Putamen (tissue), 1 donor: ENCODE data around the gene APOL4.
"Not testable (repeated sequence)": the region's sequence is repeated elsewhere in the genome, so short reads cannot be mapped to it uniquely, and the experiment has no call there.

Experiments used
- DNase-seq: peaks from one replicate; pipeline ENCODE4 v3.0.0-alpha.2; 2016; ENCODE audit warnings: low spot score

APOL4 gene

DNA sequence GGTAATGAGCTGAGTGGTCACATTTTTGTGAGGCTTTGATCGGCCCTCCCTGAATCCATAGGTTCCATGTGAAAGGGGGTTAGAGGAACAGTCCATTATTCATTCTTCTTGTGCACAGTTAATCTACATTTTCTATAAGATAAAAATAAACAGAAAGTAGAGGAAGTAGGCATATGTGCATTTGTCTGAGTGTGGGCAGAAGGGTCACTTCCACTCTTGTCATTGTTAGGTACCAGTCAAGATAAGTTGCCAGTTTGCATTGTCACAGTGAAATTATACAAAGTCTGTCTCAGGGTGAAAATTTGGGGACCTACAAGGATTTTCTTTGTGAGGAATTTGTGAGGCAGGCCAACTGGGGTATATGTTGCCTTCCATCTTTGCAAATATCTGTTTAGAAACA is 4.6 kb upstream of the APOL4 start:
- DNase-seq: no peak

DNA sequence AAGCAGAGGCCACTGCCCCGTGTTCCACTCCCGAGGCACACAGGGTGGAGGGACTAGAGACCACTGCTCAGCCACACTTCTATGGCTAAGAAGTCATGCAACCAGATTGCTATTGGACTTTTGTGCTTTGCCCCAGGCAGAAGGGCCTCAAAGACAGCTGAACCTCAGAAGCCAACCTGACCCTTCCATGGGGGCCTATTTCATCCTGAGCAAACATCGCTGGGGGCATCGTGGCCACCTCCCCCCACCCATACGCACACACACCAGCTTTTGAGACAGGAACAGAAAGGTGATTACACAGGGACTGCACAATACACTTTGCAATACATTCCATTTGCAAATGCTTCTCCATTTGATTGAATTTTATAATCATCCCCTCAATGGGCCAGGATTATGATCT is 4.0 kb upstream of the APOL4 start:
- not testable (repeated sequence) for DNase-seq

DNA sequence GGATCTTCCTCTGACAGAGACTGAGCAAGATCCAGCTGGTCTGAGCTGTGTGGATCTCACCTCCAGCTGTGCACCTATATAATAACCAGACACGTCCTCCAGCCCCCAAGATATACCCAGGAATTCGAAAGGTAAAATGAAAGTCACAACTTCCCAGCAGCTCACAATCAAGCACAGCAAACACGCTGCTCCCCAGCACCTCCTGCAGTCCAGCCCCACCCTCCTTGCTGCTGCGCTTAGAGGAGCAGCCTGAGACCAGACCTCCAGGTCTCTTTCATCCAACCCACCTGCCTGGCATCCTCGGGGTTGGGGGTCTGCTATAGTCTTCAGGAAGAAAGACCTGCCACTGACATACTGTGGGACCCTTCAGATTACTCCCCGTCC is 3.0 kb upstream of the APOL4 start:
- no peak for DNase-seq

DNA sequence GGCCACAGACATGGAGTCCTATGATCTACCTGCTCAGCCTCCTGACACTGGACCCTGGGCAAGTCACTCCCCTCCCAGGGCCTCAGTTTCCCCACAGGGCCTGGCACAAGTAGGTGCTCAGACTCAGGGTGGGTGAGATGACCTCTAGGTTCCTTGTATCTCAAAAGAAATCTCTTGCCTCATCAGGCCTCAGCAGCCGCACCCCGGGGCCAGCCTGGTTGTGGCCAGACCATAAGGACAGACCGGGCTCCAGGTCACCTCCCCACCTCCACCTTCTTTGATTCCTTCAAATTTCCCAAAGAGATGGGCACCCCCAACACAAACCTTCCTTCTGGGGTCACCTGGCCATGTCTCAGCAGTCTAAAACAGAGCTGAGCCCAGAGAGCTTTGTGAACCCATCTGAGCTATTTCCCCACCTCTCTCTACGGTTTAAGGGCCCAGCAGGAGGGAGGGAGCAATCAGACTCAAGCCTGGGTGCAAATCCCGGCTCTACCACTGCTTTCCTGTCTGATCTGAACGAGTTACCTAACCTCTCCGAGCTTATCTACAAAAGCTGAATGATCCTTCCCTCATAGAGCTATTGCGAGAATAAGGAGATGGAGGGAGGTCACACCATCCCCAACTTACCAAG is 2.5 kb upstream of the APOL4 start:
- DNase-seq: no peak

DNA sequence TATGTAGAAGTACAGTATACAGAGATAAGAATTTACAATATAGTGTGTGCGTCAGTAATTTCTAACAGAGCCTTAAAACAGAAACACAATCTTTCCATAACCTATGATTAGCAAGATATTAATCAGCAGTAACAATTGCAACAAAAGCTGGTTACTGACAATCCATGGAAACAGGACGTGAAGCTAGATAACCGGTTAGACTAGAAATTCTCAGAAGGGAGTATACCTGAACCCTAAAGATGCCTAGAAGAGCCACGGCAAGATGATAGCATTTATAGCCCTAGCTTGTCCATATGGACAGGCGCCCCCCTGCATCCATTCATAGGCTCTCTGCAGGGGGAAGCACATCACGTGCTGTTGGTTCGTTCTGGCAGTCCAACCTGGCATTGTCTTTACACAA is 1.8 kb upstream of the APOL4 start:
- not testable (repeated sequence) for DNase-seq

DNA sequence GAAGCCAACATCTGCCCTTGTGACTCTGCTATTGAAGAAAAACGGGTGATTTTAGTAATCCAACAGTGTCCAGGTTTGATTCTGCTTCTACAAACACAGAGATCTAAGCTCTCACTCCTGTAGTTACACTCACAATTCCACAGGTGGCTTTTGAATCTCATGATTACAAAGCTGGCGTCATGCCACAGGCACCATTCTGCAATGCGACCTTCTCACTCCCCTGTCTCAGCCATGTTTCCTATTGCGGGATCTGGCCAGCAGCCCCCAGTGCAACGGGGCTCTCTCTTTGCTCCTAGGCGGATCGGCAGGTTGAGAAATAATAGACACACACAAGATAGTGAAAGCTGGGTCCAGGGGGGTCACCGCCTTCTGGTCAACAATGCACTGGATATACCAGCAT is 1.3 kb upstream of the APOL4 start:
- not testable (repeated sequence) for DNase-seq

DNA sequence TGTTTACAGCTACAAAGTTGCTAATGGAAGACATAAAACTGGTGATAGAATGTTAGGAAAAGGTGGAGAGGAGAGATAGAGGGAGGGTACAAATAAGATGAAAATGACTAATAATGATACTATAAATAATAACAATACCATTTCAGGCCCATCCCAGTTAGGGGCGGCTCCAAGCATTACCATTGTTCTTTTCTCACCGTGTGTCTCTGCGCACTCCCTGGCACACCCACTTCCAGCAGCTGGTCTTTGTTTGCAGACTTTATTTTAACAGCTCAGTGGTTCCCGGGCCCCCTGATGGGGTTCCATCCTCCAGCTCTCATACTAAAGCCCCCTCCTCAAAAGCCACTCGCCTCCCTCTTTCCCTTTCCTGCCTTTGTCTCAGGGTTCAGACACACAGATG is 584 bp downstream of the APOL4 start:
- not testable (repeated sequence) for DNase-seq

DNA sequence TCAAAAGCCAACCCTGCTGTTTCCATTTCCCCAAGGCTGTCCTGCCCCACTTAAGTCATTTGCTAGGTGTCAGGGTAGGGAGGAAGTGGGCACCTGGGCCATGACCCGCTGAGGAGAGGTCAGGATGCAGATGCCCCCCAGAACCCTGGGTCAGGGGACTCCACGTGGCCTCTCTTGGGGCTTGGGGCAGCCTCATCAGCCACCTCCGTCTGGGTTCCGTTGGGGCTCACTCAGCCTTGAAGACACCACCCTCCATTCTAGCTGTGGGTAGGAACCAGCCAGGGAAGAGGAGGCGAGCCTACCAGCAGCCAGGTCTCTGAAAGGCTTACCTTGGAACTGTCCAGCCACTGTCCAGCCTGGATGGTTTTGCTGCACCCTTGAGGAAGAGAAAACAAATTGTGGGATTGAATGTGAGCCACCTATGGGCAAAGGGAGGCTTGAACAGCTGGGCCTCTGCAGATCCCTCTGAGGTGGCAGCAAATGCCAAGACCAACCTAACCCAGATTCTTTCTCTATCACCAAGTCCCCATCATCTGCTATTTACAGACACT is 2.5 kb downstream of the APOL4 start:
- no peak for DNase-seq

DNA sequence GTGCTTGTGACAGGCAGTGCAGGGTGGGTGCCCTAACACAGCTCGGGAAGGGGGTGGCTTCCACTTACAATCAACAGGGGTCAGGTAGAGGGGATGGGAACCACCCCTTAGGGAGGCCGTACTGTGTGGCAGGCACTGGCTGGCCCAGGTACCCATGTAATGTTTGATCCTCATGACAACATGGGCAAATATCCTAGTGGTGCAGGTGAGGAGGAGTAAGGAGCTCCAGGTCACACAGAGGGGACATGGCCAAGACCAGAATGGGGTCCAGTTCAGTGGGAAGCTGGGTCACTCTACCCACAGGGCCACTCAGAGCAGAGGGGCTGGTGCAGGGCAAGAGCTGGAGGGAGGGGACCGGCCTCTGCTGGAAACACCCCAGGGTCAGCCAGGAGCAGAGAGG is 3.1 kb downstream of the APOL4 start:
- no peak for DNase-seq

DNA sequence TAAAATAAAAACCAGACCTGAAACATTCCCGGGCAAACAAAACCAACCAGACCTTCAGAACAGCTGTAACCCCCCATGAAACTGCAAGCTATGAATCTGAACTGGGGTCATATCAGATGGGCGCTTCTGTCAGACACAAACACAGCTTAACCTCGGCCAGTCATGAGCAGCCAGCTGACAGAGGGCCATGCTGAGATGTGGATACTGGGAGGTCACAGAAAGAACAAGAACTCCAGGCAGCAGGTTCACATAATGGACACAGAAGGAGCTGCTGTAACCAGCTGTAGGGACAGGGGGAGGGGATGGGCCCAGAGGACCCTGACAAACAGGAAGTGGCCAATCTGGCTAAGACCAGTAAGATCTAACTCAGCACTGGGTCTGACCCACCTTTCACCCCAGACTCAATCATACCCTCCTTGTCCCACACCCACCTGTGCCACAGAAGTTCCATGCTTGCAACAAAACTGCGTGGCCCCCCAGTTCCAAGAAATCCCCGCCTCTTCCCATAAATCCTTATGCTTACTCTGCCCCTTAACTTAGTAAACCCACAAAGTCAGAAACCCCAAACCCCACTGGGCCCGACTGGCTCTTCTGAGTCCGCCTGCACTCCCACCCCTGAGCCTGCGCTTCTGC is 4.0 kb downstream of the APOL4 start:
- no peak for DNase-seq

DNA sequence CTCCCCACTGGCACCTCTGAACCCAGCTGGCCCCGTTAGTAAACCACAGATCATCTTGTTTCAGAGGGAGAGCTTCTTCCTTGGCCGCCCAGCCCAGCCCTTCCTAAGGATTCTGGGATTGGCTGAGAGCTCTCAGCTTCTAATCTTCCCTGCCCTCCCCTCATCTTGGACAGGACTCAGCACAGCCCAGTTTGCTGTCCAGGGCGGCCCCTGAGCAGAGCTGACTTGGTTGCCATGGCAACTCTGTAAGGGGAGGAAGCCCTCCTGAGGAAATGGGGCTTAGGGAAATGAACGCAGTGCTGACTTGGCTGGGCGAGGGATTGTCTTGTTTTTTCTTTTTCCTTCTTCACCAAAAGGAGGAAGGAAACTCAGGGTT is 4.6 kb downstream of the APOL4 start:
- no peak for DNase-seq

DNA sequence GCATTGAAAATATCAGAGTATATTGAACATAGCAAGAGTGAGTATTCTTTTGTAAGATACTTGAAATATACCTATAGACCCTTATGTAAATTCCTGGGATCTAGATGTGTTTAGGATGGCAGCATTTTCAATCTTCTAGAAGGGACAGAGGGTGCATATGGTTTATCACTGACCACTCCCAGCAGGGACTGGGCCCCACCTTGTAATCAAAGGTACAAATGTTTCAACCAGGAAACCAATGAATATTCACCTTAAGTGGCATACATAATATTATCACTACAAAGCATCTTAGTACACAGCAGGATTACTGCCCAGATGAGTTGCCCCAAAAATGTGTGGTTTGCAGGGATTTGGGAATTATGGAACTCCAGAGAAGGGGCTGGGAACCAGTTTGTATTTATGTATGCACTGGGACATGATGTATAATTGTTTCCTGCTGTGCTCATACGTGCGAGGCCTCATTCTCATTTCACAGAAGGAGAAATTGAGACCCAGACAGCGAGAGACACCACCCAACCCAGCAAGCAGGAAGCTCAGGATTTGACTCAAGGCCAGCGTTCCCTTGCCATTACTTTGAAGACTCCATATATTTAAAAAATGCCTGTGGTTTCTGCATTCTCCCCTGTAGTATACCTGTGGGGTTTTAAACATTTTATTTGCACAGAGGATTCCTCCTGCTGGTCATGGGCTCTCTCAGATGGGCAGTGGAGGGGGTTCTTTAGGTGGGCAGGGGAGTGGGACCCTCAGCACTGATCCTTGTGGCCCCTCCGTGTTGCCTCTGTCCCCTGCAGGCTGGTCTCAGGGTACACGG is 5.2 kb downstream of the APOL4 start:
- no peak for DNase-seq

DNA sequence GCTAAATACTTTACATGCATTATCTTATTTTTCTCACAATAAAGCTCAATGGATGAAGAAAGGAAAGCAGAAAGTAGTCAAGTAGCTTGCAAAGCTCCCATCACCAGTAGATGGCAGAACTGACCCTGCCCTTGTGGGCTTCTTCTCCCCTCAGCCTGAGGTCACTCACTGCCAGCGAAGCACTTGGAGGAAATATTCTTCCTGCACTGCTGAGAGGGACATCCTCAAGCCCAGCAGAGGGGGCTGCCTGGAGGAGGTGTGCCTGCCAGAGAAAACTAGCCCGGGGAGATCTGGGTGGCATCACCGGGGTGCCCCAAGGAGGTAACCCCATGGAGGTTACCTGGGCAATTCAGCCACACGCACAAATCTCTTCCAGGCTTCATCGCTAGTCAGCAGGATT is 6.6 kb downstream of the APOL4 start:
- peak; percentile 60 for DNase-seq

DNA sequence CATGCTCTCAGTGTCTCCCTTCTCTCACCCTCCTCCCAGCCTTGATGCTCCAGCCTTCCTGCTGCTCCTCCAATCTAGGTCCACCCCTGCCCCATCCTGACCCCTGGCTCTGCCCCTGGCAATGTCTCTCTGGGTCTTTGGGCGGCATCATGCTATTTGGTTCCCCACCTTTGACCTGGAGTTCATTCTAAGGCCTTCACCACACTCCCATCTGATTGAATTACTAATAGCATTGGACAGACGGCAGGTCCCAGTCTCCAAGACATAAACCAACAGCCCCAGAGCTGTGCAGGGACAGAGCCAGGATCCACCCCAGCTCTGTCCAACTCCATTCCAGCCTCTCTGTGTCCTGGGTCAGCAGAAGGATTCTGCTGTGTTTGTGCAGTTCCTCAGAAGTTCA is 7.2 kb downstream of the APOL4 start:
- no peak for DNase-seq

DNA sequence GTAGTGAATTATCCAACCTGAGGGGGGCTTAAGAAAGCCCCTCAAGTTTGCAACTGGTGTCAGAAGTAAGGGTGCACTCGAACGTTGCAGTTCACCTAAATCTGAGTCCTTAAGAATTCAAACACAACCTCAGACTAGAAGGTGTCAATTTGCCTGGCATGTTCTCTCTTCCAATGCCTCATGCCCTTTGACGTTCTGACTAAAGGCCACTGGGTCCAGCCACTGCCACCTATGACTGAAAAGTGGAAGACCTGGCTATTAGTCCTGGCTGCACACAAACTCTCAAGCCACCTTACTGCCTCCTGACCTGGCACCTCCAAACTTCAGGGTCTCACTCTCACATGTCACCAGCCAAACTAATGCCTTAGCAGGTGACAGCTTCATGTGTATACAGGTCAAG is 8.0 kb downstream of the APOL4 start:
- no peak for DNase-seq

DNA sequence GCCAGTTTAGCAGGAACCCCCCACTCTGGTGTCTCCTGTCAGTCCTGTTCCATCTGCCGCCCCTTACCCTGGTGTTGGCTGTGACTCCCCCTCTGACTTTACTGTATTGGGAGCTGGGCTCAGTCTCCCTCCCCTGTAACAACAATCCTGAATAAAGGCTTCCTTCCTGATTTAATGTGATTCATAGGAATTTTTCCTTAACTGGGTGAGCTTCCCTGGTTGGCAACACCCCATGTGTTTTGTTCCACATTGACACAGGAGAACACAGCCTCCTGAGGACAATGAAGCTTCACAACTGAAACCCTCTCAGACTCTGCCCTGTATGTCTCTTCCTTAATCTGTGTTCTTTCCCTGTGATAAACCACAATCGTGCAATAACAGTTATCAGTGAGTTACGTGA is 8.4 kb downstream of the APOL4 start:
- DNase-seq: no peak

DNA sequence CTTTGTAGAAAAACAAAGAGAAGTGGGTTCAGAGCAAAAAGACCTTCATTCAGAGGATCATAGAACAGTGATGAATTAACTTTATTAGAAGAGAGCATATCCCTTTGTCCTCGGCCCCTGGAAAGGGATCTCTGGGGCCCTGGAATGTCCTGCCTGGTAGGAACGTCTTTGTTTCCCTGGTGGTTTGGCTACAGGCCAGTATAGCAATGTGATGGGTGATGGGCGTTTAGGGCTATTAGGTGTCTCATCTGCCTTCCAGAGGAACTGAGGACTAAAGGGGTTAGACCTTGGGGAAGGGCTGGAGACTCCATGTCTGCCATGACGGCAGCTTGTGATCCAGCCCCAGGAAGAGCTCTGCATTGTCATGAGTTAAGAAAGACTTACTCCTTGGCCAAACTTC is 9.1 kb downstream of the APOL4 start:
- no peak for DNase-seq

DNA sequence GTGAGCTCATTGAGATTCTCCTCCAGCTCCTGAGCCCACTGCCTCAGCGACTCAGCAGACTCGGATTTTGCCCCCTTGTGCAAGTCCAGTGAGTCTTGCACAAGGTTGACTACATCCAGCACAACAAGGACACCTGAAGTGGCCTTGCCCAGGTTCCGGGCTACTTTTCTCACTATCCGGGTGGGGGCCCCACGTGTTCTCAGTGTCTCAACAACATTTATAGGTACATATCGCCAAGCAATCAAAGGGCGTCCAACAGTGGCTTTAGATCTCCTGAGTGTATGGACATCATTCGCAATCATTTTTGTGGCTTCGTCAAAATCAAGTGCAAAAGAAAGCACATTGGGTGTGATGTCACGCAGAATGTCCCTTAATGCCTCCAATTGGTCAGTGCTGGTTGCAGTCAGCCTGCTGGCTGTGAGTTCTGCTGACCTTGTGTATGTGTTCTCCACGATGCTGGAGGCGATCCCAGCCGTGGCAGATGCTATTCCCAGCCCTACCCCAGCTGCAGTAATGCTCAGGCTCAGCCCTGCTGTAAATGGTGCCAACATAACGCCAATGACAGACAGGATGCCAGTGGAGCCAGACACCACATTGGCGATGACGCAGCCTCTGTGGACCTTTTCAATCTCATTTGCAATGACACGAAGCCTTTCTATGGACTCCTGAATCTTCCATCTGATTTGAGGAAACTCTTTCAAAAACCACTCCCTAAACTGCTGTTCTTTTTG is 10.3 kb downstream of the APOL4 start:
- peak; percentile 92 for DNase-seq

DNA sequence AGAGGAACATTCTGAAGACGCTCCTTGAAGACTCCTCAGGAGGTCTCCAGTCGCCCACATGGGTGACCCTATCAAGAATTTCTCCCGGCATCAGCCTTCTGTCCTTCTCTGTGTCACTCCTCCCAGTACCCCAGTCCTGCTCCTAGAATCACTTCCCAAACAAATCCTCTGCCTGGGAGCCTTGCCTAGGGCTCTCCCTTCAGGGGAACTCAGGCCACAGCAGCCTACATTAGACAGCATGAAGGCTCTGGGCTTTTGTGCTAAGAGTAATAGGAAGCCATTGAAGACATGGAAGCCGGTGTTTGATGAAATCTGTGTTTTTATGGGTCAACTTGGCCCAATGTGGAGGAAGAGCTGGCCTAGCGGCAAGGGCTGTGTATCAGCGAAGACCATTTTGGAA is 13.7 kb downstream of the APOL4 start:
- not testable (repeated sequence) for DNase-seq

DNA sequence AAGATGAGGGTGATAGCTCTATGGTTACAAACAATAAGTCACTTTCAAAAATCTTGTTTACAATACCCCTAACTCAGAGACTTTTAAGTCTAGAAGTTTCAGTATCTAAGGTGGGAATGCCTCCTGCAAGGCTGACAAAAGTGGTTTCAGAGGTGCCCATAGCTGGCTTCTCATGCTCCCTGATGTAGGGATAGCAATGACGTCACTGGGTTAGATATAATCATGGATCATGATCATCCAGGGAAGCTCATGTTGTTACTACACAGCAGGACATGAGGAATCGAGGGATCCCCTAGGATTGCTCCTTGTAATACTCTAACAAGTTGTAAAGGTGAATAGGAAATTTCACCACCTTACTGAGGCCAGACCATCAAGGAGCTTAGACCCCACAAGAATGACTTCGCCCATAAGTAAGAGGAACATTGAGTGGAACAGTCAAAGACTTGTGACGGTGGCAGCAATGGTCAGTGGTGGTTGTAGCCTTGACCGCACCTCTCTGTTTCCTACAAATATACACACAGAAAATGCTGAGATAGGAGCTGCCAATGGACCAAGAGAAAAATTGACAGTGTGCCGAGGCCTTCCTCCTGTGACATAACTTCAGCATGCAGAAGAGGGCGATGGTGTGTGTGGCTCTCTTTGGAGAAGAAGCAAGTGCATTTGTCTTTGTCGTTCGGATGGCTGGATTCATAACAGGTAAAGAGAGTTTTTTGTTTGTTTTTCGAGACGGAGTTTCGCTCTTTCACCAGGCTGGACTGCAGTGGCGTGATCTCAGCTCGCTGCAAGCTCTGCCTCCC is 15.6 kb downstream of the APOL4 start:
- DNase-seq: no peak

DNA sequence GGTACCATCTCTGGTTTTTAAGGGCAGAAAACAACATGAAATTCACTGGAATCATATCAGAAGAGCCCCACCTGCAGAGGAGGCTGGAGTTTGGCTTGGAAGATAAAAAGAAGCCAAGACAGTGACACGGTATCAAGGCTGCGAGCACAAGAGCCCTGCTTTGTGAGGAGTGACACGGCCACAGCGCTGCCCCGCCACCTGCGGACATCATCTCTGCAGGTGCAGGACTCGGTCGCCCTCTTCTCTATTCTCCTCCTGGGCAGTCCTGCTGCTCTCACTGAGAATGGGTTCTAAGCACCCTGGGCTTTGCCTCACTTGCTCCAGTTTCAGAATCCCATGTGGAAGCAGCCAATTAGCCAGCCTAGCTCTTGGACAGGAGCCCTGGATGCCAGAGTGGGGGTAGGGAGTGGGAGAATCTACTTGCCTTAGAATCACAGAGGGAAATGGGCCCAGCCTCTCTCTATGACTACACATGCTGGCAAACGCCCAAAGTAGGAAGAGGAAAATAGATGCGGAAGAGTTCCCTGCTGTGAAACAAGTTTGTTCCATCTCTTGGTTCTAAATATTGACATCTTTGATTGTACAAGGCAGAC is 17.1 kb downstream of the APOL4 start:
- DNase-seq: peak; percentile 43
